ENCODE measurements around the gene SLC4A9.
"Not testable (repeated sequence)": the region's sequence is repeated elsewhere in the genome, so short reads cannot be mapped to it uniquely, and the experiment has no call there.

The SLC4A9 gene

DNA sequence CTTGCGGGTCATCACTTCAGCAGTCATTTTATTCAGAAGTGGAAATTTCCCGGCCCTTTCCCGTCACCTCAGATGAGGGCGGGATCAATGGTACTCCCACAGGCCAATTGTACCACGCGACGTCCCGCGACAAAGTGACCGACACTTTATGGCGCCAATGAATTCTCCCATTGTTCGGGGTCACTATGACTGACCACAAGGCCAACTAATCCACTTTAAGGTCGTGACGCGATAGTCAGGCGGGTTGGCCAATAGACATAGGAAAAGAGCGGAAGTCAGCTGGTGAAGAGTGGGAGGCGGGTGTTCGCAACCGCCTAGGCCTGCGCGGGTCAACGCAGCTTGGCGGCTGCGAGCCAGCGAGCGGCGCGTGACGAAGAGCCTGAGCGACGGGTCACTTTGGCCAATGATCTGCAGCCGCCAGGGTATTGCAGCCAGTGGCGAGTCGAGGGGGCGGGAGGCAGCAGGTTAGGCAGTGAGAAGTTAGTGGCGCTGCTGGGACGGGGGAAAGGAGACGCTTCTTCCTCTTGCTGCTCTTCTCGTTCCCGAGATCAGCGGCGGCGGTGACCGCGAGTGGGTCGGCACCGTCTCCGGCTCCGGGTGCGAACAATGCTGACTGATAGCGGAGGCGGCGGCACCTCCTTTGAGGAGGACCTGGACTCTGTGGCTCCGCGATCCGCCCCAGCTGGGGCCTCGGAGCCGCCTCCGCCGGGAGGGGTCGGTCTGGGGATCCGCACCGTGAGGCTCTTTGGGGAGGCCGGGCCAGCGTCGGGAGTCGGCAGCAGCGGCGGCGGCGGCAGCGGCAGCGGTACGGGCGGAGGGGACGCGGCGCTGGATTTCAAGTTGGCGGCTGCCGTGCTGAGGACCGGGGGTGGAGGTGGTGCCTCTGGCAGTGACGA, 41.6 kb downstream of the SLC4A9 start, which contains the start of gene ANKHD1:
Gene ANKHD1 (plus strand): TSS at position 472 of the 896 bp plus-strand sequence. CDS start 135 bp downstream, at position 607.
- peak; percentile 95 for DNase-seq (ENCODE audit: low spot score)

DNA sequence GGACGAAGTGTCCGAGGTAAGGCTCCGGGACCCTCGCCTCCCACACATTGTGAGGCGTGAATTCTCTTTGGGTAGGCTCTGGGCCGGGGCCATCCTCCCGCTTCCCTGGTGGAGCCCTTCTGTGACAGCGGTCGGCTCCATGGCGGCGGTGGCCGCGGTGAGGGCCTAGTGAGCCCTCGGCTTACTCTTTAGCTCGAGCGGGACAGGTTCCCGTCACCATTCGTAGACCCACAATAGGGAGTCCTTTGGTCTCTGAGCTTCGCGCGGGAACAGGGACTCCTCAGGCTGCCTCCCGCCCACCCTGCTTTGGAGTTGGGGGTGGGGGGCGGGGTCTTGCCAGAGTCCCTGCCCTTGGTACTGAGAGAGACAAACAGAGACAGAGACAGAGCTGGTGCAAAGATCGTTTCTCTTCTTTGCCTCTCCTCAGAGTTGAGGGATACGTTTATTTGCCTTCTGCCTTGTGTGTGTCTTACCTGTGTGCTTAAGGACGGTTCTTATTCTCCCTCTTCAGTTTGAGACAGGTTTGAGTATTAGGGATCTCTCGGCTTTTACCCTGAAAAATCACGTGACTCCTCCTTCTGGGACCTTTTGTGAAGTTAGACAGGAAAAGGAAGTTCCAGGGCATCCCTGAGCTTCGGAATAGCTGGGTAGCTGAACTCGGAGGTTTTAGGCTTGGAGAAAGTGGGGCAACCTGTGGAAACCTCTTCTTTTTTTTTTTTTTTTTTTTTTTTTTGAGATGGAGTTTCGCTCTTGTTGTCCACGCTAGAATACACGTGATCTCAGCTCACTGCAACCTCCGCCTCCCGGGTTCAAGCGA, 42.5 kb downstream of the SLC4A9 start:
- peak; percentile 30 for DNase-seq (ENCODE audit: low spot score)

DNA sequence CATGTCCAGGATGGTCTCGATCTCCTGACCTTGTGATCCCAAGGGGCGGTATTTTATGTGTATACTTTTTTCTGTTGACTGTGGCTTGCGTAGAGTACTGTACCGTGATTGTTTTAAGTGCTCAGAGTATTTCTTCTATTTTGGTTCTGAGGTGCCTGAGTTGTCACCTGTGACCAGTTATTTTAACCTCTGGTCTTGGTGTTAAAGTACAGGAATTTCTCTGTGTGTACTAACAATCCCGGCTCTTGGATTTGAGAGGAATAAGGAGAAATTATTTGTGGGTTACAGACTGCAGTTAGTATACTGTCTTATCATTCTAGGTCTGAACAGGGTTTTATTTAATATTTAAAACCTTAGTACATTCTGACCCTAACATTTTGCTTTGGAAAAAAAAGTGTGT, 43.6 kb downstream of the SLC4A9 start:
- no peak for DNase-seq (ENCODE audit: low spot score)

DNA sequence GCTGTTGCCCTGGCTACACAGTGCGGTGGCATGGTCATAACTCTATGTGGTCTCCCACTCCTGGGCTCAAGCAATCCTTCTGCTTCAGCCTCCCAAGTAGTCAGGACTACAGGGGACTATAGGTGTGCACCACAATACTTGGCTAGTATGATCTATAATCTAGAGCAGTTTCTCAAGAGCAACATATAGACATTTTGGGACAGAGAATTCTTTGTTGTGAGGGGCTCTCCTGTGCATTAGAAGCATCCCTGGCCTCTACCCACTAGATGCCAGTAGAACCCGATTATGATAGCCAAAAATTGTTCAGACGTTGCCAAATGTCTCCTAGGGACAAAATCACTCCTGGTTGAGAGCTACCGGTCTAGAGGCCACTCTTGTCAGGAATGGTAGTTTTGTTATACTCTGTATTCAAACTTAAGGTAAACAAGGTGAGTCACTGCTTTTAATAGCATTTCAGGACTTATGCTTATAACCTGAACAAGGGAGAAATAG, 48.8 kb downstream of the SLC4A9 start:
- DNase-seq (ENCODE audit: low spot score): no peak

DNA sequence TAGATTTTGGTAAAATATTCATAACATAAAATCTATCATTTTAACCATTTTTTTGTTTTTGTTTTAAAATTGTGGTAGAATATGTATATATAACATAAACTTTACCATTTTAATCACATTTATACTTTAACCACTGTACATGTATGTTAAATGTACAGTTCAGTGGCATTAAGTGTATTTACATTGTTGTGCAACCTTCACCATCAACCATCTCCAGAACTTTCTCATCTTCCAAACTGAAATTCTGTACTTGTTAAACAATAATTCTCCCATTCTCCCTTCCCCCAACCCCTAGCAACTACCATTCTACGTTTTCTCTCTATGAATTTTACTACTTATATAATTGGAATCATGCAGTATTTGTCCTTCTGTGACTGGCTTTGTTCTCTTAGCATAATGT, 53.2 kb downstream of the SLC4A9 start:
- no peak for DNase-seq (ENCODE audit: low spot score)

DNA sequence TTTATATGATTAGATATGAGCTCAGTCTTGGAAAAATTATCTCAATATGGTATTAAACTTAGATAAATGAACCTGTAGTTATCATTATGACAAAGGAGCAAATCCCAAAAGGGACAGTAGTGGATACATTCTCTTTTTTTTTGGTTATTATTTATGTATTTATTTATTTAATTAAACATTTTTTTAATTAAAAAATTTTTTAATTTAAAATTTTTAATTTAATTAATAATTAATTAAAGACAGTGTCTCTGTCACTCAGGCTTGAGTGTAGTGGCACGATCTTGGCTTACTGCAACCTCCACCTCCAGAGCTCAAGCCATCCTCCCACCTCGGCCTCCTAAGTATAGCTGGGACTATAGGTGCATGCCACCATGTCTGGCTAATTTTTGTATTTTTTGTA, 57.2 kb downstream of the SLC4A9 start:
- DNase-seq (ENCODE audit: low spot score): no peak

DNA sequence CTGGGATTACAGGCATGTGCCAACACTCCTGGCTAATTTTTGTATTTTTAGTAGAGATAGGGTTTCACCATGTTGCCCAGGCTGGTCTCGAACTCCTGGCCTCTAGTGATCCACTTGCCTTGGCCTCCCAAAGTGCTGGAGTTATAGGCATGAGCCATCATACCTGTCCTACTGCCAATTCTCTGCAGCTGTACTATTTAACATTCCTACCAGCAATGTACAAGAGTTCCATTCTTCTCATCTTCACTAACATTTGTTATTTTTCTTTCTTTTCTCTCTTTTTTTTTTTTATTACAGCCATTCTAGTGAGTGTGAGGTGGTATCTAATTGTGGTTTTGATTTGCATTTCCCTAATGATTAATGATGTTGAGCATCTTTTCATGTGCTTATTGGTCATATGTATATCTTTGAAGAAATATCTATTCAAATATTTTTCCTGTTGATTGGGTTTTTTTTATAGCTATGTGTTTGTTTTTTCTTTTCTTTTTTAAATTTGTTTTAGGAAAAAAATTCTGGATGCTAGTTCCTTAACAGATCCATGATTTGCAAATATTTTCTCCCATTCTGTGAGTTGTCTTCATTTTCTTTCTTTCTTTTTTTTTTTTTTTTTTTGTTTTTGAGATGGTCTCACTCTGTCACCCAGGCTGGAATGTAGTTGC, 59.0 kb downstream of the SLC4A9 start:
- no peak for DNase-seq (ENCODE audit: low spot score)

DNA sequence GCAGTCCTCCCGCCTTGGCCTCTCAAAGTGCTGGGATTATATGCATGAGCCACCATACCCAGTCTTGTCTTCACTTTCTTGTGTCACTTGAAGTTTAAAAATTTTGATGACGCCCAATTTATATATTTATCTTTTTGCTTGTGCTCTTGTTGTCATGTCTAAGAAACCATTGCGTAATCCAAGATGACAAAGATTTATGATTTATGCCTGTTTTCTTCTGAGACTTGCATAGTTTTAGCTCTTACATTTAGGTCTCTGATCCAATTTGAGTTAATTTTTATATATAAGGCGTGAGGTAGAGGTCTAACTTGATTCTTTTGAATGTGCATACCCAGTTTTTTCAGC, 60.2 kb downstream of the SLC4A9 start:
- DNase-seq (ENCODE audit: low spot score): no peak

DNA sequence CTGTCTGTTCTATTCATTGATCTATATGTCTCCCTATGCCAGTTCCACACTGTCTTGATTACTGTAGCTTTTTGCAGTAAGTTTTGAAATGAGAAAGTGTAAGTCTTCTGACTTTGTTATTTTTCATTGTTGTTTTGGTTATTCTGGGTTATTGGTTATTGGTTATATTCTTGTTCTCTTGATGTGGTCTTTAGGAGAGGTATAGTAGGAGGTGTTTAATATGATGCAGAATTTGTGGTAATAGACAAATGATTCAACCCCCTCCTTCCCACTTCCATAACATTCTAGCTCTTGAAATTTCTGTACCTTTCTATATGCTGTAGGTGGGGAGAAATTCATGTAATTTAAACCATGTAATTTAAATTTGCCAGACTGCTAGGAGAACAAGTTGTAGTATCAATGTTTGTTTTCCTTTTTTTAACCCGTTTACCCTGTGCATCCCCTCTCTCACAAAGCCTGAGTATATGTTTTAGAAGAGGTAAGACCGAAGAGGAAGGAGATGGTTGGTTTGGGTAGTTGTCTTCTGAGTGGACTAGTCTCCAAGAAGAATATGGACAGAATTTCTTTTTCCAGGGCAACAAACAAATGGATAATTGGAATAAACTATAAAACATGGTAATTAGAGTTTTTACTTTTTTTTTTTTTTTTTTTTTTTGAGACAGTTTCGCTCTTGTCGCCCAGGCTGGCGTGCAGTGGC, 60.8 kb downstream of the SLC4A9 start:
- no peak for DNase-seq (ENCODE audit: low spot score)

DNA sequence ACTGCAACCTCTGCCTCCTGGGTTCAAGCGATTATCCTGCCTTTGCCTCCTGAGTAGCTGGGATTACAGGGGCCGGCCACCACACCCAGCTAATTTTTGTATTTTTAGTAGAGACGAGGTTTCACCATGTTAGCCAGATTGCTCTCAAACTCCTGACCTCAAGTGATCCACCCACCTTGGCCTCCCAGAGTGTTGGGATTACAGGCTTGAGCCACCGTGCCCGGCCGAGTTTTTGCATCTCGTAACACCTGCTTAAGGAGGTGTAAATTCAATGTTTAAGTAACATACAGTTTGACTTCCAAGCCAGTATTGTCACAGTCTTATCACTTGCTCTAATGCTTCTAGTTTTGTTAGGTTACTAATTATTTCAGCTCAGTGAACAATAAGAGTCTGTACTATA, 61.4 kb downstream of the SLC4A9 start:
- not testable (repeated sequence) for DNase-seq (ENCODE audit: low spot score)

DNA sequence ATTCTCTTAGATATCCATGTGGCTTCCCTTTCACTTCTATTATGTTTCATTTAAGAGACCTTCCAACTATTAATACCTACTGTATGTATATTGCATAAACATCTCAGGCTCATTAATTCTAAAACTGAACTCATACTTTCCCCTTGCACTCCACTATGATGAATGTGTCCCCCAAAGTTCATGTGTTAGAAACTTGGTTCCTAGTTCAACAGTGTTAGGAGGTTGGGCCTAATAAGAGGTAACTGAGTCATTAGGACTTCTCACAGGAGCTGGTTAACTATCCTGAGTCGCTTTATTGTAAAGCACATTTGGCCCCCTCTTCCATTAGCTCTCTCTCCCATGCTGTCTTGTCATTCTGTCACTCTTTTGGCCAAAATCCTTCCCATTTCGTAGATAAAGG, 63.6 kb downstream of the SLC4A9 start:
- no peak for DNase-seq (ENCODE audit: low spot score)

DNA sequence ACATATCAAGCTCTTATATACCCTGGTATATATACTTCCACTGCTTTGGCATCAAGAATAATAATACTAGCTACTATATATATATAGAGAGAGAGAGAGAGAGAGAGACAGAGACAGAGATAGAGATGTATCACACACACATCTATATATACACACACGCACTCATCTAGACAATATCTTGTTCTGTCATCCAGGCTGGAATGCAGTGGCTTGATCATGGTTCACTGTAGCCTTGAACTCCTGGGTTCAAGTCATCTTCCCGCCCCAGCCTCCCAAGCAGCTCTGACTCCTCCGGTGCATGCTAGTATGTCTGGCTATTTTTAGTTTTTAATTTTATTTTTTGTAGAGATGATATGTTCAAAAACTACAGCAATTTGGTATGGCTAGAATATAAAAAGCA, 64.1 kb downstream of the SLC4A9 start:
- no peak for DNase-seq (ENCODE audit: low spot score)
